ENCODE results near the gene TRIM10. TPM values are rescaled to one million over a fixed set of nuclear protein-coding genes. Genes with fewer than 3 reads are reported as not detected.
A peak's percentile ranks its signal among the peaks of the same experiment; 100 is the strongest.
"Not testable (repeated sequence)": the region's sequence is repeated elsewhere in the genome, so short reads cannot be mapped to it uniquely, and the experiment has no call there.

Gene TRIM10
- total RNA-seq, 1 donor from 2014 or later: 1.9 TPM

DNA sequence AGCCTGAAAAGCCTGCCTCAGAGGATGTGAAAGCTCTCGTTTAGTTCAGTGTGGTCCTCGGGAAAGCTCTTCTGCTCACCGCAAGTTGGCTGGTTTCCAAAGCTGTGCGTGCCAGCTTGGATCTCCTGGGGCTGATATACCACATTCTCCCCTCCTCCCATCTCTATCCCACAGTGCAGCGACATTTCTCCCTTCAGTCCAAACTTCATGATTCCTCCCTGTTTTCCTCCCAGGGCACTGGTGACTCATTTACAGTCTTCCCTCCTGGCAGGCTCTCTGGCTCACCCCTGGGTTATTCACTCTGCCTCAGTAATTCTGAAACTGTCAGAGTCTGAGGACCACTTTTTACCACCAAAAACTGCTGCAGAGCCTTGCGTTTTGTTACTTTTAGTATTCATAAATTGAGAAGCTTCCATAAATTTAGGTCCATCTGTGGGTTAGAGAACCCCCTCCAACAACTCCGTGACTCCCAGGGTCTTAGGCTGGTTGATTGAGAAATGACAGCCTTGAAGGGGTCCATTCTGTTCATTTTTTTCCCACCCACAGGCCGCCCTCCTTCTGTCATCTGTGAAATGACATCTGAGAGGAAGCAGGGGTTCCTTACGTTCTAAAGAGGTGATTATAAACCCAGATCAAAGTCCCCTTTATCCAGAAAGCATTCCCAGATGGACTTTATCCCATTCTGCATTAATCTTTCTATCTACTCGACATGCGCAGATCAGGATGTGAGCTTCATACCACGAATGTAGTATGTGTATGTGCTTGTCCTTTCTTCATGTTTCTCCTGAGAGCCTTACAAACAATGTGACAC, 6.1 kb downstream of the TRIM10 start:
- ATAC-seq (peak; percentile 62), DNase-seq (ENCODE audit: low spot score) (no peak)

DNA sequence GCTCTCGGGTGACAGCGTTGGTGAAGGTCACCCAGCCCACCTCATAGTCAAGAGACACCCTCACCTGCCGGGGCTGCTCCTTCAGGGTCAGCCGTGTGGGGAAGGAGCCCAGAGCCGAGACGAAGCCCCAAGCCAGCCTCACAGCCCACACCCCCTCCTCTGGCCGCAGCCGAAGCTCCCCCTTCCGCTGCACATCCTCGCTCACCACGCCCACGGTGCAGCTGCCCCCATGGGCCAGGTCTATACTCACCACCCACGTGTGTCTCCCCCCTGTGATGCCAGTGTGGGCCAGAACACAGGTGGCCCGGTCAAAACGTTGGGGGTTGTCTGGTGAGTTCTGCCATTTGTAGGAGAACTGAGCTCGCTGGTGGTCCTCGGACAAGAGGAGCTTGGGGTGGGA, 7.0 kb downstream of the TRIM10 start:
- DNase-seq (ENCODE audit: low spot score) (no peak), ATAC-seq (no peak)

DNA sequence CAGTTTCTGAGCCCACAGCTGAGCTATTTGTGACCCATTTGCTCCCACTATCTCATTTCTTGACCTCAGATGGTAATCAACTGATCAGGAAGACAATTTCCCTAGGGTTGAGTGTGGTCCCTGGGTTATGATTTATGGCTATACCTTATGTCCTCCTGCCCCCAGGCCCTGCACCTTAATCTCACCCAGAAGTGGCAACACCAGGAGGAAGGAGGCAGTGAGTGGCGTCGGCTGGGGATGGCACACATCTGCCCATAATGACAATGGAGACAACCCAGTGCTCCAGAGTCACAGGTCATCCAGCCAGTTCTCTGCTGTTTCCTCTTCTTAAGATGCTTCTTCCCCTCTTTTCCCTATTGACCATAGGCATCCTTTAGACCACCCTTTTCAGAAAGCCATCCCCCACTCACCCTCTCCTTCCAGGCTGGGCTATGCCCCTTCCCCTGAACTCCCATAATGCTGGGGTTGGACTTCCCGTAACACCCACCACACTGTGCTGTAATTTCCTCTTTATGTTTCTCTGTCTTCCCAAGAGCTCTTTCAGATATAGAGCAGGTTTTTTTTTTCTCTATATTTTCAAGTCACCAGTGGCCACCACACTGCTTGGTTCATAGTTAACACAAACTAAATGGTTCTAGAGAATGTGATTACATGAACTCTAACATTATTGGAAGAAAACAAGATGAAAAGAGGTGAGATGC, 8.0 kb downstream of the TRIM10 start:
- no peak for DNase-seq (ENCODE audit: low spot score)
- ATAC-seq: no peak

DNA sequence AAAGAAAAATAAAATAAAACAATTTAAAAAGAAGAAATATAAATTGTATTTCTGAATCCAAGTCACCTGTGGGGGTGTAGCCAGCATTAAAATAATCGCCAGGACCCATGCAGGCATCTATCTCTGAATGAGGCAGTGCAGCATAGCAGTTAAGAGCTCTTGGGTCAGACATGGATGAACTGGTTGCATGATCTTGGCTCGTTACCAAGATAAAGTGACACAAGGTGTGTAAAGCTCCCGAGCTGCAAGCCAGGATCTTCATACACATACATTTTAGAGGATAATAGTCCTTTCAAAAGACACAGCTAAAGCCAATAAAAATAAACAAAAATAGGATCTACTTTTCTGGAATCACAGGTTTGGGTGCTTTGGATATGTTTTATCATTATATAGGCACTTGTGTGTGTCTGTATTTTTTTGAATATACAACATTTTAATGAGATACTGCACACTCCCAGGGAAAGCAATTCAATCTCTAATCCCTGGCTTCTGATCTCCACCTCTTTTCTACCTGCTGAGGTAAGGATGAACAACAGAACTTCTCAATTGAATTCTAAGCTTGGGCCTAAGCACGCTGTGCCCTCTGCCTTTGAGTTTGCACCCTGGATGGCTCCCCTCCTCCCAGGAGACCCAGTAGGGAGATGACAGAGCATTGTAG, 8.9 kb downstream of the TRIM10 start:
- DNase-seq (ENCODE audit: low spot score) (no peak), ATAC-seq (peak; percentile 59)

DNA sequence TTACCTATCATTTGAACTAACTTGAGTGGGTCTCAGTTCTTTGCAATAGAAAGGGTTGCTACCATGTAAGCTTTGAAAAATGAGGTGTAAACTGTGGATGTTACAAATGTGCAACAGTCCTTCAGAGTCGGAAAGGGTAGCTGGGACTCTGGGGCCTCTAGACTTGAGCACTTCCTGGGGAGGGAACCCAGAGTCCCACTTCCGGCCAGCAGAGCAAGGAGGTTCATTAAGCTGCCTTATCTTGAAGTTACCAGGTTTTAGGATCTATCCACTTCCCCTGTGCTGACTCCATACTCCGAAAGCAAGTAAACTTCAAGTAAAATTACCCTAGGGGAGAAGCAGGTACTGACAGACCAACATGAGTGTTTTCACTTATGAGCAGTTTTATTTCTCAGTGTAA, 9.4 kb downstream of the TRIM10 start:
- DNase-seq (ENCODE audit: low spot score): no peak
- no peak for ATAC-seq

DNA sequence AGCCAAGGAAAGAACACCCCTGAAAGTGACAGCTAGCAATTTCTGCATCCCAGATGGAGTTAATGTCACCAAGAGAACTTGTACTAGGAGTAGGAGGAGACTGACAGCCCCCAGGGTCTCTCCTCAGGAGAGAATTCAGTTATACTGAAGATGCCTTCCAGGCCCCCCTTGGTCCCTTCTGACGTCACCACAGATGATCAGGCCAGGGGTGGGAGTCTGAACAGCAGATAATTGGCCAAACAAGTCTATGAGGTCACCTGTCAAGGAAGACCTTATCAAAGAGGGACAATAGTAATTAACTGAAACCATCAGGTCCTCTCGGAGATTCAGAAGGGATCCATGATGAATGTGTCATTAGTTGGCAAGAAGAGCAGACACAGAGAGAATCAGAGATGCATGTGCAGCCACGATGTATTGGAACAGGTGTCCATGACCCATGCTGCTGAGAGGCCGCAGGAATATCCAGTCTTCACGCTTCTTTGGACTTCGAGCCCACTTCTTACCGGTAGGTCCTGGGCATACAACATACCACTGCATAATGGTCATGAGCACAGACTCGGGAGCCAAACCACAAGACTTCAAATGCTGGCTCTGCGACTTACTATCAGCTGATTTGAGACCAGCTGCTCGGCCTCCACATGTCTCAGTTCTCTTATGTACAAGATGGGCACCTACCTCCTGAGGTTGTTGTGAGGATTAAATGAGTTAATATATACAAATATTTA, 10.2 kb downstream of the TRIM10 start:
- DNase-seq (ENCODE audit: low spot score) (no peak), ATAC-seq (no peak)

DNA sequence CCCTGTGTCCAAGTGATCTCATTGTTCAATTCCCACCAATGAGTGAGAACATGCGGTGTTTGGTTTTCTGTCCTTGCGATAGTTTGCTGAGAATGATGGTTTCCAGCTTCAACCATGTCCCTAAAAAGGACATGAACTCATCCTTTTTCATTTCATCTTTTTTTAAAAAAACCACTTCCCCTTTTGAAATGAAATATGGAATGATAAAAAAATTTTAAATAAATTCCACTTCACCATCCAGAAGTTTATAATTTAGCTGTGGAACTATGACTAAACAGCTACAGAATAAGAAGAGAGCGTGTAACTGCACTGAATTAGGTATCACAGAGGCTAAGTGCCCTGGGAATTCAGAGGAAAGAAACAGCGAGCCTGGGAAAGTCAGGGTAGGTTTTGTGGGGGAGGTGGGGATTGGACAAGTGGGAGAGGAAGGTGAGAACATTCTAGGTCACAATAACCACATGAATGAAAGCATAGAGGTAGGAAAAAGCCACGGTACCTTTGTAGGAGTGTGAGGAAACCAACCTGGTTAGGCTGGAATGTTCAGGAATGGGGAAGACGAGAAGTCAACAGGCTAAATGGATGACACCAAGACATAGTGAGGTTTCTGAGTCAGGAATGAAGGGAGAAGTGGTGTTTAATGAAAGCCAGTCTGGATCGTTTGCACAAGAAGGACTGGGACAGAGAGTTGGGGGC, 11.0 kb downstream of the TRIM10 start:
- no peak for DNase-seq (ENCODE audit: low spot score)
- ATAC-seq: no peak

DNA sequence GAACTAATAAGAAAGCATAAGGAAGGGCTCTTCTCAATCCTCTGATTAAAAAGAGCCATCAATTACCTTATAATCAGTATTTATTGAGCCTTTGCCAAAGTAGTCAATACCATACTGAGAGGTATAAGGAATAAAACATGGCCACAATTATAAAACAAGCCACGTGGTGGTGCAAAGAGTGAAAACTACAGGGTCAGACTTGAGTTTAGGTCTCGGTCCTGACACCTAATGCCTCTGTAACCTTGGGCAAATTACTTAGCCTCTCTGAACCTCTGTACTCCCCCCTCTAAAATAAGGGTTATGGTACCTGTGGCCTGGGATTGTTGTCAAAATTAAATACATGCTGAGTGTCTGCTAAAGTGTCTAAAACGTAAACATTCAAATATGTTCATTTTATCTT, 11.8 kb downstream of the TRIM10 start:
- ATAC-seq (peak; percentile 38), DNase-seq (ENCODE audit: low spot score) (no peak)

DNA sequence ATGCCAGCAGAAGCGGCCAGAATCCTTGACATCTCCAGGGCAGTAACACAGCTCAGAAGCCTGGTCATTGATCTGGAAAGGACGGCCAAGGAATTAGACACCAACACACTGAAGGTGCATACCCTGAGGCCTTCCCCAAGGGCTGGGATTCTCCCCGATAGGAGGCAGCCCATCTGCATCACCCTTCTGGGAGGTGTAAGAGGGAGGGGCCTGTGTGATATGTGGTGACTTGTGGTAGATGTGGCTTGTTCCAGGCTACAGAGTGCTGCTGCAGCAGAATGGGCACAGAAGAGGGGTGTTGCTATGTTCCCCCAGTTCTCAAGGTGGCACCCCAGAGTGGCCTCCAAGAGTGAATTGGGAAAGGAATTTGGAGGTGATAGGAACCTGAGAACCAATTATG, 13.9 kb downstream of the TRIM10 start:
- no peak for ATAC-seq
- DNase-seq (ENCODE audit: low spot score): no peak

DNA sequence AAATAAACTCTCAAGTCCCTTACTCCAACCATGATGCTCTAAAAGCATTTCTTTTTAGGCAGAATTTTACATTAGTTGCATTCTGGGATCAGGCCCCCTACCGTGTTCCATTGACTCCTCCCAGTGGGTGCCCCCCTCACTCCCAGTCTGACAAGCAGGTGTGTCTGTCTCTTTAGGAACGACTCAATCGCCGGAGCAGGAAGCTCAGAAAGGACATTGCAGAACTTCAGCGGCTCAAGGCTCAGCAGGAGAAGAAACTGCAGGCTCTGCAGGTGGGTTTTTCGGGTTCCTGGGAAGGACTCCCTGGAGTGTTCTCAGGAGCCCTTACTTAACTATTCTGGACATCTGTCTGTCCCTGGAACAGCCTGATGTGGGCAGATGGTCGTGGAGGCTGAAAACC, 15.2 kb downstream of the TRIM10 start:
- DNase-seq (ENCODE audit: low spot score) (no peak), ATAC-seq (no peak)

DNA sequence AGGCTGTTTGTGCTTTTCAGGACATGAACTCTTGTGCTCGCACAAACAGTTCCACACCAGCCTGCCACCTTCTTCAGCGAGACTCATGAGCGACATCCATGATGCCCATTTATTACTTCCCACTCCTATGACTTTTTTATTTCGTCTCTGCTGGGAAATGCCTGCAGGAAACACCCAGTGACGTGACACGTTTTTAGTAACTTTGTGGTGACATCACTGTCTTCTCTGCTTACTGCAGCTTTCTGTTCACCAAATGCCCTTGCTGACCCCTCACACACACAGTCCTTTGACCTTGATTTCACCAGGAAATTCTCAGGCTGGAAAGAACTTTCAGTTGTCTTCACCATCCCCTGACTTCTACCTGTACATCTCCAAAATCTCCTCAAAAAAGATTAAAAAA, 16.2 kb downstream of the TRIM10 start:
- no peak for DNase-seq (ENCODE audit: low spot score)

DNA sequence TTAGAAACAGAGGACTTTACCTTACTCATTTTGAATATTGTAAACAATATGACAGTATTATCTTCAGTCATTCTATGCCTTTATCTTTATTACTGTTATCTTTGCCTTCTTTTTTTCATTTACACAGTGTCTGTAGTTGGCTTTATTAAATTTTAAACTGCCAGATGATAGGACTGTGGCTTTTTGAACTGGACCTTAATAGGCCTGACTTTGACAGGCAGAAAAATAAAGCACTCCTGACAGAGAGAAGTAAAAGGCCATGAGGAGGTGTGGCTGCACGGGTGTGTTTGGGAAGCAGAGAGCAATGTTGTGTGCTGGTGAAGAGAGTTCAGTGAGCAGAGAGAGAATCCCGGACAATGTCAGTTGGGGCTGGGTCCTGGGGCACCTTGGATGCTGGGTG, 17.2 kb downstream of the TRIM10 start:
- no peak for ATAC-seq

More for the DNA sequence above, 16.2 kb downstream of the TRIM10 start:
- ATAC-seq: no peak

DNA sequence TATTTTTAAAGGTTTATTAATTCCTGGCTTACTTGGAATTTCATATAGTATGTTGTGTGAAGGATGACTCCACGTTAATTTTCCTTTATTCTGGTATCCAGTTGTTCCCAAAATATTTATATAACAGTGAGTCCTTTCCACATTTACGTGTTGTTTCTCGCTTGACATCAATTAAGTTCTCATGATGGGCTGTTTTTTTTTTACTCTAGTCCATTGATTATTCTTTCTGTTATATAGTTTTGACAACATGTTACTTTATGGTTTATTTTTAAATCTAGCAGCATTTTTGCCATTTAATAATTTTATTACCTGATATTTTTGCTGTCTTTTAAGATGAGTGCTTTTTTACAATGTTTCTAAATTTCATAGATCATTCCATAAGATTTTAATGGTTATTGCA, 18.3 kb downstream of the TRIM10 start:
- ATAC-seq: no peak

More for the DNA sequence above, 17.2 kb downstream of the TRIM10 start:
- DNase-seq (ENCODE audit: low spot score): no peak

DNA sequence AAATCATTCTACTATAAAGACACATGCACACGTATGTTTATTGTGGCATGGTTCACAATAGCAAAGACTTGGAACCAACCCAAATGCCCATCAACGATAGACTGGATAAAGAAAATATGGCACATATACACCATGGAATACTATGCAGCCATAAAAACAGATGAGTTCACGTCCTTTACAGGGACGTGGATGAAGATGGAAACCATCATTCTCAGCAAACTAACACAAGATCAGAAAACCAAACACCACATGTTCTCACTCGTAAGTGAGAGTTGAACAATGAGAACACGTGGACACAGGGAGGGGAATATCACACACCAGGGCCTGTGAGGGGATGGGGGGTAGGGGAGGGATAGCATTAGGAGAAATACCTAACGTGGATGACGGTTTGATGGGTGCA, 20.8 kb downstream of the TRIM10 start:
- not testable (repeated sequence) for DNase-seq (ENCODE audit: low spot score)

More for the DNA sequence above, 18.3 kb downstream of the TRIM10 start:
- no peak for DNase-seq (ENCODE audit: low spot score)

DNA sequence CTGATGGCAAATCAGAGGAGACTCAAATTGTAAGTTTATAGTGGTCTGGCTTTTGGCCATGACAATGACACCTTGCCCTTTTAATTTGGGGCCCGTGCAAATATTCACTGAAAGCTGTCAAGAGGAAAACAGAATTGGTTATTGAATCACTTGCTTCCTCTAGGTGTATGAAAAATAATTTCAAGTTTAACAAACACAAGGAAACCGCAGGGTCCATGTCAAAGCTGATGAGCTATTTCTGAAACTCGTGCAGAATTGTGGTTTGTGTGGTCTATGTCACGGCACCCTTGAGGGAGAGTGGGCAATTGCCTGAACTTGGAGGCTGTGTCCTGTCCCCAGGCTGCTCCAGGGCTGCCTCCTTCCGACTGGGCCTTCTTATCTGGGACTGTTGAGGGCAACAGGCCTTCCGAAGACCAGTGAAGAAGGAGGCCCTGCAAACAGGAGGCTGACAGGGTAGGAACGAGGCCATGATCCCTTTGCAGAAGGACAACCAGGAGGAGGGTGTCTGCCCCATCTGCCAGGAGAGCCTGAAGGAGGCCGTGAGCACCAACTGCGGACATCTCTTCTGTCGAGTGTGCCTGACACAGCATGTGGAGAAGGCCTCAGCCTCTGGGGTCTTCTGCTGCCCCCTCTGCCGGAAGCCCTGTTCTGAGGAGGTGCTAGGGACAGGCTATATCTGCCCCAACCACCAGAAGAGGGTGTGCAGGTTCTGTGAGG, 24.3 kb downstream of the TRIM10 start:
- ATAC-seq: no peak

More for the DNA sequence above, 20.8 kb downstream of the TRIM10 start:
- not testable (repeated sequence) for ATAC-seq

DNA sequence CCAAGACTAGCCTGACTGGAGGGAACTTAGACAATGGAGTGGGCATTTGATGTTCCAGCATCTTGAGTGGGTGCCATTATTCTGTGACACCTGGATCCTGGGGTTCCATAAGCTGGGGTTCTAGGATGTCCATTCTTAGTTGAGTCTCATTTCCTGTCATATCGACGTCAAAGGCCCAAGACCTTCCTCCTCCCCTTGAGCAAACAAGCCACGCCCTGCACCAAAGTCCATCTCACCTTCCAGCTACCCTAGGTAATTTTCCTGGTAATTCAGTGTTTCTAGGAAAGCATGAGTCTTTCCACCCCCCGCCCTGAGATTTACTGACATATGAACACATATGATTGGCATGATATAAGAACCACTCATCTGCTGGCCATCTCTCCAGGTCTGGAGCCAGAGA, 25.3 kb downstream of the TRIM10 start, which contains the start of gene TRIM40:
TSS of gene TRIM40 (plus strand) at position 384 of the 400 bp plus-strand sequence. CDS start 897 bp downstream, outside the sequence.
- DNase-seq (ENCODE audit: low spot score) (no peak), ATAC-seq (no peak)

More for the DNA sequence above, 24.3 kb downstream of the TRIM10 start:
- no peak for DNase-seq (ENCODE audit: low spot score)

DNA sequence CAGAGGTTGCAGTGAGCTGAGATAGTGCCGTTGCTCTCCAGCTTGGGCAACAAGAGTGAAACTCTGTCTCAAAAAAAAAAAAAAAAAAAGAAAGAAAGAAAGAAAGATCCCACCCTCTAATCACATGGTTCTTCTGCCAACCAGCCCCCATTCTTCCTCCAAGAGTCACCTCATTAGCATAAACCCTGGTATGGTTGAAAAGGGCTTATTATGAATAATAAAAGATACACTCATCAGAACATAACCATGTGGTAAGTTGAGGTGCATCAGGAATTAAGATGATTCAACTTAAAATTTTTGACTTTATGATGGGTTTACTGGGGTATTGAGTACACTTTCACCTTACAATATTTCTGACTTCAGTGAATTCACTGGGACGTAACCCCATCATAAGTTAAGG, 25.9 kb downstream of the TRIM10 start:
- DNase-seq (ENCODE audit: low spot score) (no peak), ATAC-seq (no peak)

DNA sequence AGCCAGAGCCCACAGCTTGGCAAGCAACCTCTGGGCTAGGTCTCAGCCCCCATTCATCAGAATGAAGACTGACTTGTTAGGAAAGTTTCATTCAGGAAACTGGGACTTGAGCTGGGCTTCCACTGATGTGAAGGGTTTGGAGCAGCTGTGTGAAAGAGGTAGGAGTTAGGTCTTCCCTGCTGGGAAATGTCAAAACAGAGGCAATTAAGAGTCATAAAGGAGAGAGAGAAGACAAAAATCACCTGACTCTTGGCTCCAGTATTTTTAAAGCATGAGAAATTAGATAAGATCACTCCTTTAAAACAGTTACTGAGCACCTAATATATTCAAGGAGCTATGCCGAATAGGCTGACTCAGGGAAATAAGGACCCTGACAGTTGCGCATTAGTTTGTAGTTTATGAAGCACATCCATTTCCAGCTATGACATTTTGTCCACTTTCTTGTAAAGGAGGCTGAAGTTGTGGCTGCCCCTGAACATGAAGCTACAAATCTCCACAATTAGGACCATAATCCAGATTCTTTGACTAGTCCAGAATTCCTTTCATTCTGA, 29.0 kb downstream of the TRIM10 start:
- no peak for ATAC-seq

More for the DNA sequence above, 29.0 kb downstream of the TRIM10 start:
- DNase-seq (ENCODE audit: low spot score): no peak
